Central memory CD4-positive, alpha-beta T cell (primary cell): ENCODE data around the gene CD9.

ENCODE experiments used
- DNase-seq: peaks from one replicate; pipeline ENCODE4 v3.0.0; 2022

The CD9 gene

DNA sequence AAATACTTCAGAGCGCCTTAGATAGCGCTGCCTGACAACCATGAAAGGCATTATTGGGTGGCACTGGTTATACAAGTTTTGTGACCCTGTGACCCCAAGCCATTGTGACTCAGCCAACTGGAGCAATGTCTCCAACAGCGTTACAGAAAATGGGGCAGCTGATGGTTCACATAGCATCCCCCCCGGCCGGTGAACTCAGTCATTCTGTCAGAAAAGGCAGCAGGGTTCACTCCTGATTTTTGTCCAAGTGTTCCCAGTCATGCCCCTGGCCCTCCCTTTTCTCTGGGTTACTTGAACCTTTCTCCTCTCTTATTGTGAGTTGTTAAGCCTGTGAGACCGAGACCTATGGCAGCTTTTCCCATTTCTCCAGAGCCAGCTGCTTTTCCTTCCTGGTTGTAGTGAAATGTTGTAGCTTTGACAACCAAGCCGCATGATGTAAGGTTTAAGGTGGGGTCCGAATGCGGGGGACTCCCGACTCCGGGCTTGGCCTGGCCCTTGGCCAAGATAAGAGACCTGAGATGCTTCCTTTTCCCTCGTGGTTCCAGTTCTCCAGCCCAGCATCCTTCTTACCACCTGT lies 22.0 kb downstream of the CD9 start:
- no peak for DNase-seq

DNA sequence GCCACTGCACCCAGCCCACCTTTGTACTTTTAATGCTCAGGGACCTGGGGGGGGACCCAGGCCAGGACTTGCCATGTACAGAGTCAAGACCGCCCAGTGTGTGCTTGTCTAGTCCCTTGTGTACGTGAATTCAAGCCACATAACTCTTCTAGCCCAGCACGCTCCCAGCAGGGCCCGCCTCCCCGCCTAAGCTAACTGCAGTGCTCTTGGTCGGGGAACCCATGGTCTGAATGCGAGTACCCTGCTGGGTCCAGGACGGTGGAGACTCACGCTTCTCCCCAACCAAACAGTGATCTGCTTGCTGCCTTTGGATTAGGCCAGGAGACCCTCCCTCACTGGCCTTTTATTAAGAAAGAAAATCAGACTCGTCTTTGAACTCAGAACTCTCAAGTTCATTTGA lies 23.3 kb downstream of the CD9 start:
- DNase-seq: no peak

DNA sequence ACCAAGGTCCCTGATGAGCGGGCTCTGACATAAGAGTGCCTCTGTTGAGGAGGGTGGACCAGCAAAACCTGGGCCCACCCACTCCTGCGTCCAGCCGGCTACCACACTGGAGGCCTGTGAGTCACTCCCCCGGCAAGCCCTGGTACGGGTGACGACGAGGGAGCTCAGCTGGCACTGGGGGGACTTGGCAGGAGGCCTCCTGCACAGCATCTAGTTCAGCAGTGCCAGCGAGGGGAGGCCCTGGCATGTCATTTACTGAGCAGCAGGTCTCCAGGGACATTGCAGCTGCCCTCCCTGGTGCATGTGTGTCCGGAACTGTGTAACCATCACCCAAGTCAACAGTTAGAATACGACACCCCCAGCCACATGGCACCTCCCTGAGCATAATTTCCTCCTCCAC lies 24.4 kb downstream of the CD9 start:
- DNase-seq: no peak

DNA sequence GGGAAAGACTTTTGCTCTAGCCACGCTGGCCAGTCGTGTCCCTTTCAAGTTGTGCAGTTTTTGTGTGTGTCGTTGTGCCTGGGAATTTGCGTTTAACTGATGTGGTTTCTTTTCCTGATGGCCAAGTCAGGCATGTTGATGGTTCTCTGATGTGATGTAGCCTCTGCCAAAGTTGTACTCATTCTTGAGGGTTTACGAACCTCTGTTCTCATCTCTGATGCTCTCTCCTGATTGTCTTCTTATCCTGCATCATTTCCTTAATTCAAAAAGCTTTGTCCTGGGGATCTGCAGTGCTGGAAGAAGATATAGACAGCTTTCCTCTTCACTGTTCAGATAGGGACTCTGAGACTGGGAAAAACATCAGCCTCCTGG lies 25.4 kb downstream of the CD9 start:
- DNase-seq: no peak

DNA sequence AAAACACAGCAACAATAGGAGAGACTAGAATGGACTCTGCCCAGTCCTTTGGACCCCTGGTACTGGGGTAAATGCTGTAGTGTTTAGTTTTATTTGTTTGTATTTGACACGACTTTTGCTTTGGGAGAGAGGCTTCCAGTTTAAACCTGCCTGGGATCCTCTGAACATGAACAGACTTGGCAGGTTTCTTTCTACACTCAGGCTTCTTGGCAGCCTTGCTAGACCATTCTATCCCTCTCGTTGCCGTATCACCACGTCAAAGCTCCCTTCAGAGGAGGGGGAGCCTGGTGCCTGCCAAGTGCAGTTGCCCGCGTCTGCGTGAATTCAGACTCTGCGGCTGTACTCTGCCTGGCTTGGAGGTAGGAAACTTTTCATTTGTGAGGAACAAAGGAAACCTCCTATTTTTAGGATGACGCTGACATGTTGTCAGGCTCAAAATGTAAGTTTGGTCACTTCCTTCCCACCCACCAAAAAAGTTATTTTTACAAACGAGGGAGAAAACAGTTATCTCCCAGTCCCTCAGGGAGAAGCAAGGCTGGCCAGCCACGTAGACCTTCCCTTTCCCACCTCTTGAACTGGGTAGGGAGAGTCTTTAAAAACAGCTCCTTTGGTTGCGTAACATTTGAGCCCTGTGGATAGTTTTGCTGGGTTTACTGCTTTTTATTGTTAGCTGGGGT lies 25.9 kb downstream of the CD9 start:
- no peak for DNase-seq

DNA sequence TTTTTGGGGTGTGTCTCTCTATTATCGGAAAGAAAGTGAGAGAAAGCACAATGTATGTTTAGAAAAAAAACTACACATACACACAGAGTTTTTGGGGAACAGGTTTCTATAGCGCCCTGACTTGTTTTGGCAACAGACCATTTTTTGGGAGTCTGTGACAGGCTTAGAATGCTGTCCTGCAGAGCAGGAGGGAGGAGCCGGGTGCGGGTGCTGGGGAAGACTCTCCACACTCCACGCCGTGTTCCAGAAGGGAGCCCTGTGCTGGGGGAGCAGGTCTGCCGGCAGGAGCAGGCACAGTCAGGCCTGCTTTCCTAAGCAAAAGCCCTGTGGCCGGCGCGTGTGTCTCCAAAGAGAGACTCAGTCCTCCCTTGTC lies 26.5 kb downstream of the CD9 start:
- no peak for DNase-seq

DNA sequence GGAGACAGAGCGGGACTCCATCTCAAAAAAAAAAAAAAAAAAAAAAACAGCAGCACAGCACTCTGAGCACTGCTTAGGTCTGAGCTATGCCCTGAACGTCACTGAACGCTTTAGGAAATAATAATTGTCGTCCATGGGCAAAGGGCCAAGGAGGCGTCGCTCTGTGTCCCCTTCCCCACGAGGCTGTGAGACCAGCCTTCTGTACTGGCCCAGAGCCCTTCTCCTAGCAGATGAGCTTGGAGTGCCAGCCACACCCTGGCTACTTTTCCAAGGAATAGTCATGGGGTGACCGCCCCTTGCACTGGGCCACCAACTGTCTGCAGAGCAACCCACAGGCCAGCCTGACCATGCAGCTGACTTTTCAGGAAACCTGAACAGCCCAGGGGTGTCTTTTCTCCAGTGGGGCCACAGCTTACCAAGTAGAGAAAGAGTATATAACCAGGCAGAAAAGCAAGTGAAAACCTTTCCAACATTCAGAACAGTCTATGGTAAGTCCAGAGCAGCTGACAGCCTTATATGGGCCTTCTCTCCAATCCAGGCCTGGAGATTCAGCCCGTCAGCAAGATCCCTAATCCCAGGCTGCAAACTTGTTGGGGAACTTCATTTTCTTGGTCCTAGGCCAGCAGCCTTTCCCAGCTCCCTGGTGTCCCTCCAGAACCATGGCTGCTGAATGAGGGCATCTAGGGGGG lies 28.5 kb downstream of the CD9 start:
- DNase-seq: no peak

DNA sequence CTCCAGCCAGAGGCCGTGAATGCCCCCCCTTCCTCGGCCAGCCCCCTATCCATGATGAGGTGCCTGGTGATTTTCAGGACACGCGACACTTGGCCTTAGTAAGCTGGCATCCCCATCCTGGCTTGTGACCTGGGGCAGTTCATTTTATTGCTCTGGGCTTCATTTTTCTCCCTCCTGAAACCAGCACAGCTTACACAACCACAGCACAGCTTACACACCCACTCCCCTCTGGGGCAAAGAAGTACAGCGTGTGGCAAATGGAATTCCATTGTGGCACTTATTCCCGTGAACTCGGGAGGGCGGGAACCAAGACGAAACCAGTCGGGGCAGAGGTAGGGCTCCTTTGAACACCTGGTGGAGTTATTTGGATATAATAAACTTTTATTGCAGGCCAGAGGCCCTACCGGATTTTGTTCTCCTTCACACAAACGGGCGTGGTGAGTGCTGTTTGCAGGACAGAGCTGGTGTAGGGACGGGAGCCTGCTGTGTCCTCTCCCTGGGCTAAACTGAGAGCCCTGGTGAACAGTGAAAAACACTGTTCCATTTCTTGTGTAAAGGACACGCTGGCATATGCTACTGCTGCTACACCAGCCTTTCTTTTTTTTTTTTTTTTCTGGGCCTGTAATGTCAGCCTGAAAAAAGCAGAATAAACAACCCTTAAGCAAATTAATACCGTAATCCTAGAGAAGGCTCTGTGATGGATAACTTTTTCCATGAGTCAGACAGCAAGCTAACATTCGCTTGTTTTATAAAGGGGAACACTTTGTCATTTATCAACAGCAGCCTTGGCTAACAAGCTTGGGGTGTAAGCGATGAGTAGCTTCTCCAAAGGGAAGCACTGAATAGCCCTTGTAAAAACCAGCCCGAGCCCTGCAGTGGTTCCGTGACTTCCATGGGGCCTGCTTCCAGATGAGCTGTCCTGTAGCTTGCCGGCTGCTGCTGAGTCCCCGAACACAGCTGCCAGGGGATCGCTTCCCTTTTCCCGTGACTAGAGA lies 29.3 kb downstream of the CD9 start:
- no peak for DNase-seq

DNA sequence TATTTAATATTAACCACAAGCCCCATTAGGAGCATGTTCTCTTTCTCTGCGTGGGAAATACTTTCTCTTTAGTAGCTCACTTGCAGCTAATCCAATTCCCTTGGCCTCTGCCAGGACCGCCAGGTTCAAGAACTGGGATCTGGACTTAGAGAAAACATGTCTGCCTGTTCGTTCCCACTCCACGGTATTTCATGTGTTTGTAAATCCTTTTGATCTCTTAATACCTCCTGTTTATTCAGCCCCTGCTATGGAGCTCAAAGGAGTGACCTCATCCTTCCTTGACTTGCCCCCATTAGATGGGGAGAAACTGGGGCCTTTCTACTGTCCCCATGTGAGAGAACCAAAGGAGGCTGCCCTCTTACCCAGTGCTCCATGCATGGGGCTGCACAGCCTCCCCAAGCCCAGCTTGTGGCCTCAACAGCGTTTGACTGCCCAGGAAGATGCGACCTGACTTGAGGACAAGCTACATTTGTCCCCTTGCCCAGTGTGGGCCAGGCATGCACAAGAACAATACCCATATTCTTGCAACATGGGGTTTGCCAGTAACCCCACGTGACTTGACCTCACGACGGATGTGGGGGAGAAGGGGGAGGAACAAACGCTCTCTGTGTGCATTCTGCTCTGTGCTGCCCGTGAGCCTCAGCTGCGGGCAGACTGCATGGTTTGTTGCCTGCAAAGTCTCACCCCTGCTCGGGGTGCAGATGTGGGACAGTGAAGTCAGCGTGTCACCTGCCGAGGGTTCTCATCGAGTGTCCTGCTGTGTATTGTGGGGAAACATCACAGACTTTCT lies 30.3 kb downstream of the CD9 start:
- DNase-seq: peak; percentile 73

DNA sequence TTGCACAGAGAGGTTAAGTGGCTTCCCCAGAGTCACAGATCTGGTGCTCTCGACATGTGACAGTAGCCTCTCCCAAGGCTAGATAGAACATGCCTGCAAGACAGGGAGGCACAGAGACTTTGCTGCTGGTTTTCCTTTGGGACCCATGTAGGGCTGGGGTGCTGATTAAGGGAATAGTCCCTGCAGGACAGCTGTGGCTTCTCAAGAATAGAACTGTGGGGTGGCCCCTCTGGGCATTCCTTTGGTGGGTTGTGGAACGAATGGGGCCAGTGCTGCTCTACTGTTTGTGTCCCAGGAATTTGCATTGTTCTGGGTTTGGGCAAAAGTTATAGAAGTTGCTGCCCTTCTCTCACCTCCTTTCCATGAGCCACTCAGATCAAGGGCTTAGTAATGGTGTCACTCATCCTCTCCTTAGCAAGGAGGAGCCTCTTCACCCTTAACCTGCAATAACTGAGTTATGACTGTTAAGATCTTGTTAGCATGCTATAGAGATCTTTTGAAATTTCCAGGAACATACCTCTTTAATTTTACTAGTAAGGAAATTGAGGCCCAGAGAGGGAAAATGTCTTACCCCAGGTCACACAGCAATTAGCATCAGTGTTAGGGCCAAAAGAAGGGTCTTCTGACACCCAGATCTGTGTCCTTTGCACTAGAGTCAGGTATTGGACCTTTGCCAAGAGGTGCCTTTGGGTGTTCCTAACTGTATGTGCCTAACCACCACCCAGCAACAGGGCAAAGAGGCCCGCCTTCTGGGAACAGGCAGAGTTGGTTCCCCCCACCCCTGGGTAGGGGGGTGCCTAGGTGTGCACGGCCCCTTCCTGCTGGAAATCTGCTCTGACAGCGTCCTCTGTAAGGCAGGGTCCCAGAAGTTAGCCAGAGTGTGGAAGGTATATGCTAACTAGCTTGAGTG lies 31.4 kb downstream of the CD9 start:
- no peak for DNase-seq

DNA sequence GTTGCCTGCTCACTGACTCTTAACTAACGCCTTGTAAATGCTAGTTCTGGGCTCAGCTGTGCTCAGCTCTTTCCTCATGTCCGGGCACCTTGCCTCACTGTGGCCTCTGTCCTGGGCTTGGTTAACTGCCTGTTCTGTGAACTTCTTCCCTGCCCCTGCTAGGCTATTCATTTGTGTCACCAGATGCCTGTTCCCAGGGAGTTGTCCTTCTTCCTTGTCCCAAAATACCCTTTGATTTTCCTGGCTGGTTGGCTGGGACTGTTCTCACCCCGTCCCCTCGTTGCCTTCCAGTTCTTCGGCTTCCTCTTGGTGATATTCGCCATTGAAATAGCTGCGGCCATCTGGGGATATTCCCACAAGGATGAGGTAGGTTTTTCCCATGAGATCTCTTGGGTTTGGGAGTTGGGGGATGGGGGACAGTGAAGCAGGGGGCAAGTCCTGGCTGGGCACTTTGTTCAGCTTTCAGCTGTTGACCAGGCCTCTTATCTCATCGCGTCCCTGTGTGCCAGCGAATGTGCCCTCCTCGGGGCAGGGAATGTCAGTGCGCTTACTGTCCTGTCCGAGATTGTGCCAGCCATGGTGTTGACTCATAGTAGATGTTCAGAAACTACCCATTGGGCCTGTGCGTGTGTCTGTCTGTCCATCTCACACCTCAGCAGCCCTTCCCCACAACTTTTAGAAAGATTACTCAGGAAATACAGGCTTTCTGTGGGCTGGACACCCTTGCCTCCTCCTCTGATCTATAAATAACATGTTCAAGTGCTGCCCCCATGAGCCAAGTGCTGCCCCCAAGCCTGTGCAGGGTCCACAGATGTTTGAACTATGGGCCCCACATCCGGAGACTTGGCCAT lies 33.1 kb downstream of the CD9 start:
- DNase-seq: no peak

DNA sequence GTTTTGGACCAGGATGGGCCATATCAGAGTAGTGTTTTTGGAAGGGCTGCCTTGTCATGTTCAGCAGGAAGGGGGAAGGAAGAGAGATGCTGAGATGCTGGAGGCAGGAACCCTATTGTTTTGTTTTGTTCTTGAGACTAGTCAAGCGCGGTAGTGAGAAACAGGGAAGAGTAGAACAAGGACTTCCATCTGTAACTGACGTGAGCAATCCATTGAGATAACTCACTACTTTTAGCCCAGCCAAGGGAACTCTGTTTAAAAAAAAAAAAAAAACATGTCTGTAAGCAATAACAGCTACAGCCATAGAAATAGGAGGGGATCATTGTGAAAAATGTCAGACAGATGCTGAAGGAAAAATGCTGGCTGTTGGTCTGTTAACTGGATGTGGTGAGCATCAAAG lies 34.0 kb downstream of the CD9 start:
- DNase-seq: no peak

DNA sequence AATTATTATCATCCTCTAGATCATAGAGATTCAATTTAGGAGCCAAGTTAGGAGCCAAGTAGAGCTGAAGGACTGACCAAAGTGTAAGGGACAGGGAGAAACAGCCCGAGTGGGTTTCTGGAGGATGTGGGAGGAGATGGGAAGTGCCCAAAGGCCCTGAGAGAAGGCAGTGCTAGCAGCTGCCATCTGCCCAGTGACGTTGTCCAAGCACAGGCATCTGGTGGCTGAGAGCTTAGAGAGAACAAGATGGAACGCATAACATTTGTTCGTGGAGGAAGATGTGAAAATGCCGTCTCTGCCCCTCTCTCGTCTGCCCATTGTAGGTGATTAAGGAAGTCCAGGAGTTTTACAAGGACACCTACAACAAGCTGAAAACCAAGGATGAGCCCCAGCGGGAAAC lies 34.7 kb downstream of the CD9 start:
- DNase-seq: no peak

DNA sequence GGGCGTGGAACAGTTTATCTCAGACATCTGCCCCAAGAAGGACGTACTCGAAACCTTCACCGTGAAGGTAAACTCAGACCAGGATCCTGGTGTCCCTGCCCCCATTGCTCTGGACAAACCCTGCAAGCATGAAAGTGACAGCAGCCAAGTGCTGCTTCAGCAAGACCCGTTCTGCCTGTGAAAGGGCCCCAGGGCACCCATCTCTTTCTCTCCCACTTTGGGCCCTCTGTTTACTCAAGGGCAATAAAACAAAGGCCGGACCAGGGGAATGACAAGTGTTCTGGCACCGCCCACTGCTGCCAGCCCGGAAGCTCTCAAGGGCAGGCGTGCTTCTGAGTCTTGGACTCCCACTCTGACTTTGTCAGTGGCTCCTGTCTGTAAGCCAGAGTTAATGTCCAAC lies 35.3 kb downstream of the CD9 start:
- DNase-seq: no peak

DNA sequence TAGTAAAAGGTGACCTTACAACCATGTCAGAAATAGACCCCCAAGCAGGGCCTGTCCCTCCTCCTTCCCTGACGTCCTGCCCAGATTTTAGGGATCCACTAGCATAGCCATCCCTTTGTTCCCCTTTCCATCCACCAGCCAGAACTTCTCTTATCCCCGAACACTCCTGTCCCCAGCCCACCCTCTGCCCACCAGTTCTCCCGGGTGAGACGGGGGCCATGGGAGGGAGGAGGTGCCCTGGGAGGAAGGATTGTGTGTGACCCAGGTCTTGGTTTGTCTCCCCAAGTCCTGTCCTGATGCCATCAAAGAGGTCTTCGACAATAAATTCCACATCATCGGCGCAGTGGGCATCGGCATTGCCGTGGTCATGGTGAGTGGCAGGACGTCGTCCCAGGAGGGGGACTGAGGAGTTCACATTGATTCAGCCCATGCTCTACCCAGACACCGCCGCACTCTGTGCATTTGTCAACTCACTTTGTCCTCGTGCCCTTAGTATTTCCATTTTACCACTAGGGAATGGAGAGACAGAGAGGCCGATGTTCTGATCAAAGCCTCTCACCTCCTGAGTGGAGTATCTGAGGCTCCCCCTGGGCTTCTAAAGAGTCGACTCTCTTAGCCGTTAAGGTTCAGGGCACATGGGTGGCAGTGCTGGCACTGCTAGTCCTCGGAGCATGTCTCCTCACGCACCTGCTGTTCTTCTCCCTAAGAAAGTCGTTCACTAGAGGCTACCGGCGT lies 35.9 kb downstream of the CD9 start:
- no peak for DNase-seq

DNA sequence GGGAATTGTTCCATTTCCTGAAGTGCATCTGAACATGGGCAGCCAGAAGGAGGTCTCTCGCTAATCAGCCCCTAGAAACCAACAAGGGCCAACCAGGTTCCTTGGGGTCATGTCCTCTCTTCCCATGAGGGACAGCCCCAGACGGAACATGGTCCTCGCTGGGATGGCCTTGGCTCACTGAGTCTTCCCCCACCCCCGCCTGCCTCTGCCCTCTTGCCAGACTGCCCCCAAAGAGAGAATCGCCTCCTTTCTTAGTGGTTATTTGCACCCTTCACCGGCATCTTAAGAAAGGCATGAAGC lies 36.4 kb downstream of the CD9 start:
- no peak for DNase-seq

DNA sequence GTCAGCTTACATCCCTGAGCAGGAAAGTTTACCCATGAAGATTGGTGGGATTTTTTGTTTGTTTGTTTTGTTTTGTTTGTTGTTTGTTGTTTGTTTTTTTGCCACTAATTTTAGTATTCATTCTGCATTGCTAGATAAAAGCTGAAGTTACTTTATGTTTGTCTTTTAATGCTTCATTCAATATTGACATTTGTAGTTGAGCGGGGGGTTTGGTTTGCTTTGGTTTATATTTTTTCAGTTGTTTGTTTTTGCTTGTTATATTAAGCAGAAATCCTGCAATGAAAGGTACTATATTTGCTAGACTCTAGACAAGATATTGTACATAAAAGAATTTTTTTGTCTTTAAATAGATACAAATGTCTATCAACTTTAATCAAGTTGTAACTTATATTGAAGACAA lies 37.6 kb downstream of the CD9 start:
- no peak for DNase-seq

DNA sequence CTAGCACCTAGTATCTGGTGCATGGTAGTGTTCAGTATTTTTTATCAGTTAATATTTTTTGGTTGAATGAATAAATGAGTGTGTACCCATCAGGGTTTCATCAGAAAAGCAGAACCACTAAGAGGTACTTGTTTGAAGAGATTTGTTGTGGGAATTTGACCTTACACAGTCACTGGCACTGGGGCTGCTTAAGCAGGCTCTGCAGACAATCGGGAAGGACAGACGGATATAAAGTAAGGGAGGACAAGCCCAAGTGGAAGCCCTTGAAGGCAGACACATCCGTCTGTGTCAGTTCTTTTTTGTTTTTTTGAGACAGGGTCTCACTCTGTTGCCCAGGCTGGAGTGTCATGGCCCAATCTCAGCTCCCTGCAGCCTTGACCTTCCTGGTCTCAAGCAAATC lies 38.7 kb downstream of the CD9 start:
- DNase-seq: no peak

DNA sequence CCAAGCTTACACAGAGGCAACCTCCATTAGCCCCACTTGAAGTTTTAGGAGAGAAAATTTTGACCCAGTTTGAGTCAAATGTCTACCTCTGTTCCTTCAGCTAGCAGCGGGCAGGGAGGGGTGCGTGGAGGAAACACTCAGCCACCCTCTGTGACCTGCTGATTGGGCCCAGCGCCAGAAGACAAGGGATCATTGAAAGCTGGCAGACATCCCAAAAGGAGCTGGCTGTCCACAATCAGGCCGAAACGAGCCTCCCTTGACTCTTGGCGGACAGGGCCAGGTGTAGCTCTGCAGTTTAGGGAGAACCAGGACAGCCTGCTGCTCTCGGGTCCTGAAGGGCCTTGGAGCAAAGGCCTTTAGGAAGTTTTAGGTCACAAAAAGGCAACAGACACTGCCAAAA lies 41.3 kb downstream of the CD9 start:
- DNase-seq: no peak

DNA sequence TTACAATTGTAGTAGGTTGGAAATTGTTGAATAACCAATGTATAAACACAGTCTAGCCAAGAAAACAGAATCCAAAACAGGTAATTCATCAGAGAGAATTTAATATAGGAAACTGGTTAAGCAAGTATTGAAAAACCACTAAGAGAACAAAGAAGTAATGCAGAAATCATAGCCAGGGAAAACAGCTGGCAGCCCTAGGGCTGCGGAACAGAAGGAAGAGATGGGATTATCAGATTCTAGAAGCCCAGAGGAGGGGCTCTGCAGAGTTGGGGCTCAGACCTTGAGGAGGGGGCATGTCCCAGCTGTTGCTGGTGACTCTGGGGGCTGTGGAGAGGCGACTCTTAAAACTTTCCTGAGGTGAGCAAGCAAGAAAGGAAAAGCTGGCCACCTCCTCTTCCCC lies 49.4 kb downstream of the CD9 start:
- no peak for DNase-seq
